ENCODE results near the gene AKAP6.

AKAP6 gene

GRCh38 chr14:32412103-32412502, 83.0 kb downstream of the AKAP6 start:
- DNase-seq (ENCODE audit: low read depth), result no peak

GRCh38 chr14:32412532-32412931, 83.4 kb downstream of the AKAP6 start:
- DNase-seq (ENCODE audit: low read depth), result no peak

- no peak for DNase-seq (ENCODE audit: low read depth)
These were observed 85.0 kb downstream of the AKAP6 start for GRCh38 chr14:32413967-32414640.

- no peak for DNase-seq (ENCODE audit: low read depth)
These were observed 85.7 kb downstream of the AKAP6 start for GRCh38 chr14:32414808-32415255.

GRCh38 chr14:32417956-32418552, 89.0 kb downstream of the AKAP6 start:
- peak; percentile 82 for DNase-seq (ENCODE audit: low read depth)

- DNase-seq (ENCODE audit: low read depth), result no peak
These were observed 90.3 kb downstream of the AKAP6 start for GRCh38 chr14:32419429-32419828.

GRCh38 chr14:32421781-32422180, 92.7 kb downstream of the AKAP6 start:
- DNase-seq (ENCODE audit: low read depth), result no peak

- DNase-seq (ENCODE audit: low read depth), result no peak
These were observed 93.3 kb downstream of the AKAP6 start for GRCh38 chr14:32422440-32422839.

GRCh38 chr14:32426028-32426427, 96.9 kb downstream of the AKAP6 start:
- no peak for DNase-seq (ENCODE audit: low read depth)

GRCh38 chr14:32426586-32427388, 97.7 kb downstream of the AKAP6 start:
- no peak for DNase-seq (ENCODE audit: low read depth)

GRCh38 chr14:32427726-32428528, 98.8 kb downstream of the AKAP6 start:
- no peak for DNase-seq (ENCODE audit: low read depth)

- no peak for DNase-seq (ENCODE audit: low read depth)
These were observed 99.8 kb downstream of the AKAP6 start for GRCh38 chr14:32428875-32429274.

- no peak for DNase-seq (ENCODE audit: low read depth)
These were observed 101.2 kb downstream of the AKAP6 start for GRCh38 chr14:32430326-32430725.

- DNase-seq (ENCODE audit: low read depth), result no peak
These were observed 103.9 kb downstream of the AKAP6 start for GRCh38 chr14:32432813-32433538.

GRCh38 chr14:32434180-32434579, 105.1 kb downstream of the AKAP6 start:
- no peak for DNase-seq (ENCODE audit: low read depth)

GRCh38 chr14:32434880-32435279, 105.8 kb downstream of the AKAP6 start:
- DNase-seq (ENCODE audit: low read depth), result no peak

- DNase-seq (ENCODE audit: low read depth), result no peak
These were observed 106.3 kb downstream of the AKAP6 start for GRCh38 chr14:32435411-32435810.

- no peak for DNase-seq (ENCODE audit: low read depth)
These were observed 107.9 kb downstream of the AKAP6 start for GRCh38 chr14:32436993-32437392.

GRCh38 chr14:32438517-32438916, 109.4 kb downstream of the AKAP6 start:
- no peak for DNase-seq (ENCODE audit: low read depth)

- no peak for DNase-seq (ENCODE audit: low read depth)
These were observed 115.0 kb downstream of the AKAP6 start for GRCh38 chr14:32443890-32444661.

GRCh38 chr14:32447371-32447770, 118.3 kb downstream of the AKAP6 start:
- DNase-seq (ENCODE audit: low read depth), result no peak

Measured in HS-27A (cell line).